PC-3 (cell line): ENCODE results near the gene DGKG. TPM values are rescaled to one million over a fixed set of nuclear protein-coding genes. Genes with fewer than 3 reads are reported as not detected.

Experiments used
- ATAC-seq: fragments of 200-7000 bp; cut with Tn5 transposase; 2 replicates; pipeline ENCODE4 v1.9.1; 2020; ENCODE audit warnings: mild to moderate bottlenecking, moderate library complexity
- BruUV-seq: library from RNA; stranded (reverse); fragments of 400-500 nt; replicated peaks from 2 replicates; lab custom pipeline; 2021; lab: Mats Ljungman, UMichigan
- CTCF ChIA-PET: fragments of 300-600 bp; sonication (Branson Sonifier 250); formaldehyde crosslinking; loops from one replicate; lab custom pipeline; 2022; ENCODE audit warnings: antibody characterized with exemption; lab: Charles Lee
- POLR2A ChIA-PET: fragments of 300-600 bp; sonication (Branson Sonifier 250); formaldehyde crosslinking; loops from one replicate; lab custom pipeline; 2022; ENCODE audit warnings: antibody characterized with exemption; ENCODE audit not compliant: unreplicated experiment; lab: Charles Lee
- DNase-seq: peaks from one replicate; pipeline ENCODE4 v3.0.0-alpha.2; 2015
- H2AFZ ChIP-seq: fragments of 300-600 bp; sonication (generic); 2 replicates; pipeline ENCODE4 v1.6.0; 2016; ENCODE audit warnings: antibody characterized with exemption, low read length
- H3F3A ChIP-seq: fragments of 300-600 bp; sonication (generic); one replicate; pipeline ENCODE4 v1.6.0; 2017; ENCODE audit warnings: antibody characterized with exemption, low read length, control low read depth, mild to moderate bottlenecking; ENCODE audit not compliant: unreplicated experiment
- H3K27ac ChIP-seq: fragments of 300-600 bp; sonication (generic); 2 replicates; pipeline ENCODE4 v1.5.1; 2016; ENCODE audit warnings: mild to moderate bottlenecking, low read length
- H3K27me3 ChIP-seq: fragments of 300-600 bp; sonication (generic); 2 replicates; pipeline ENCODE4 v1.6.1; 2016; ENCODE audit warnings: low read length, mixed read lengths
- H3K36me3 ChIP-seq: fragments of 300-600 bp; sonication (generic); 2 replicates; pipeline ENCODE4 v1.6.1; 2016; ENCODE audit warnings: low read depth, mixed run types, low read length, mixed read lengths
- H3K4me1 ChIP-seq: fragments of 300-600 bp; sonication (generic); 2 replicates; pipeline ENCODE4 v1.5.1; 2016; ENCODE audit warnings: low read length; ENCODE audit not compliant: insufficient read depth
- H3K4me2 ChIP-seq: fragments of 300-600 bp; sonication (generic); 2 replicates; pipeline ENCODE4 v1.6.0; 2016; ENCODE audit warnings: low read length
- H3K4me3 ChIP-seq: fragments of 300-600 bp; sonication (generic); 2 replicates; pipeline ENCODE4 v1.5.1; 2016; ENCODE audit warnings: mild to moderate bottlenecking, low read length, mixed read lengths
- H3K79me2 ChIP-seq: fragments of 300-600 bp; sonication (generic); 2 replicates; pipeline ENCODE4 v1.6.1; 2017; ENCODE audit warnings: low read length, mixed read lengths
- H3K9ac ChIP-seq: fragments of 300-600 bp; sonication (generic); 2 replicates; pipeline ENCODE4 v1.6.0; 2016; ENCODE audit warnings: mild to moderate bottlenecking, low read length
- H3K9me2 ChIP-seq: fragments of 300-600 bp; sonication (generic); replicated peaks from 2 replicates; pipeline ENCODE4 v1.6.1; 2016; ENCODE audit warnings: mixed run types, low read length, mixed read lengths
- H3K9me3 ChIP-seq: fragments of 300-600 bp; sonication (generic); 2 replicates; pipeline ENCODE4 v1.6.1; 2016; ENCODE audit warnings: low read length, mixed read lengths
- H4K20me1 ChIP-seq: fragments of 300-600 bp; sonication (generic); 2 replicates; pipeline ENCODE4 v1.6.1; 2016; ENCODE audit warnings: low read length, mixed read lengths
- EZH2 ChIP-seq: fragments of 300-600 bp; sonication (generic); IDR thresholded peaks from one replicate; pipeline ENCODE4 v1.6.1; 2017; ENCODE audit warnings: antibody characterized with exemption, mild to moderate bottlenecking, low read length; ENCODE audit not compliant: unreplicated experiment
- EZH2phosphoT487 ChIP-seq: fragments of 300-600 bp; sonication (generic); IDR thresholded peaks from 2 replicates; pipeline ENCODE4 v1.6.1; 2018; ENCODE audit warnings: mild to moderate bottlenecking, antibody characterized with exemption, low read length, borderline replicate concordance
- intact Hi-C: fragments of 100-400 bp; cut with micrococcal nuclease; formaldehyde crosslinking; loops from 2 replicates; pipeline ENCODE4 v1.9.0; 2023
- total RNA-seq: library from RNA; depleted of rRNA; stranded (reverse); fragments of >200 nt; gene quantifications from 2 replicates; pipeline ENCODE4 v1.2.3, GENCODE V29; 2014
- TF ChIP-seq, protein P1 (sequence below): fragments of 300-600 bp; sonication (generic); conservative IDR thresholded peaks from 2 replicates; pipeline ENCODE4 v1.5.1; 2017; ENCODE audit warnings: antibody characterized with exemption, low read depth, mild to moderate bottlenecking, low read length

The DGKG gene
- total RNA-seq, 1 experiment from 2014 or later: 2.7 TPM

DNA sequence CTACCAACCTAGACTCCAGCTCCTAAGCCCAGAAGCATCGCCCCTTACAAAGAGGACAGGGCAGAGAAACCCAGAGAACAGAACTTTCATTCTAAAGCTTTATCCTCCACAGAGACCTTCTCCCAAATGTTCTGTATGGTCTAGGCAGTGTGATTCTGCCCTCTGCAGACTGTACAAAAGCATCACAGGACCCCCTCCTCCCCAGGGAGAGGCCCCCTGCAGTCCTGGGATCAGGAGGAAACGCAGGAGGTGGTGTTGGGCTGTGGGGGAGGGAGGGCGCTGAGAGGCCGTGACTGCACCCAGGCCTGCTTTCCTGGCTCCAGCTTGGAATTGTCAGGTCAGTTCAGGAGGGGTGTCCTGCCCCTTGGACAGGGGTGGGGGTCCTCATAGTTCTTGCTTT lies 101.3 kb downstream of the DGKG start:
- Histone ChIP-seq H3K9ac (no peak overlapping the region), H3K4me3 (no peak overlapping the region), H3K9me3 (no peaks in the 10 kb centered on the region), H2AFZ (no peak overlapping the region), H3K4me2 (no peak overlapping the region), H3K79me2 (no peaks in the 10 kb centered on the region), H3F3A (no peaks in the 10 kb centered on the region), H3K36me3 (no peaks in the 10 kb centered on the region), H4K20me1 (no peaks in the 10 kb centered on the region), H3K9me2 (no peaks in the 10 kb centered on the region), H3K27me3 (no peaks in the 10 kb centered on the region), H3K4me1 (peaks cover 14% of the 10 kb centered on the region), H3K27ac (no peak overlapping the region)
- TF ChIP-seq EZH2: no peak
- TF ChIP-seq EZH2phosphoT487: no peak
- TF ChIP-seq, protein P1, sequence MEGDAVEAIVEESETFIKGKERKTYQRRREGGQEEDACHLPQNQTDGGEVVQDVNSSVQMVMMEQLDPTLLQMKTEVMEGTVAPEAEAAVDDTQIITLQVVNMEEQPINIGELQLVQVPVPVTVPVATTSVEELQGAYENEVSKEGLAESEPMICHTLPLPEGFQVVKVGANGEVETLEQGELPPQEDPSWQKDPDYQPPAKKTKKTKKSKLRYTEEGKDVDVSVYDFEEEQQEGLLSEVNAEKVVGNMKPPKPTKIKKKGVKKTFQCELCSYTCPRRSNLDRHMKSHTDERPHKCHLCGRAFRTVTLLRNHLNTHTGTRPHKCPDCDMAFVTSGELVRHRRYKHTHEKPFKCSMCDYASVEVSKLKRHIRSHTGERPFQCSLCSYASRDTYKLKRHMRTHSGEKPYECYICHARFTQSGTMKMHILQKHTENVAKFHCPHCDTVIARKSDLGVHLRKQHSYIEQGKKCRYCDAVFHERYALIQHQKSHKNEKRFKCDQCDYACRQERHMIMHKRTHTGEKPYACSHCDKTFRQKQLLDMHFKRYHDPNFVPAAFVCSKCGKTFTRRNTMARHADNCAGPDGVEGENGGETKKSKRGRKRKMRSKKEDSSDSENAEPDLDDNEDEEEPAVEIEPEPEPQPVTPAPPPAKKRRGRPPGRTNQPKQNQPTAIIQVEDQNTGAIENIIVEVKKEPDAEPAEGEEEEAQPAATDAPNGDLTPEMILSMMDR: no peak
- ATAC-seq (no peak), DNase-seq (no peak)
- POLR2A ChIA-PET: no interaction called here
- CTCF ChIA-PET: interaction anchor here (2.2 kb wide), 1 partner anchor 279 kb away, joined by 28 read pairs; no protein-coding TSS in a partner anchor
- no TSS peak for BruUV-seq
- intact Hi-C loops: no loop called here

- ATAC-seq: peak; percentile 100
- no peak overlapping the region for H3K27ac ChIP-seq
Measured at GRCh38 chr3:186259612-186260383, 102.2 kb downstream of the DGKG start.

More at GRCh38 chr3:186259612-186260383, 102.2 kb downstream of the DGKG start:
- no peak overlapping the region for H3K9ac ChIP-seq
- ChIA-PET CTCF (interaction anchor here (0.6 to 2.2 kb wide), 4 partner anchors 18 to 280 kb away, joined by 3 to 28 read pairs (median 4); no protein-coding TSS in a partner anchor), POLR2A (no interaction called here)
- no peaks in the 10 kb centered on the region for H3F3A ChIP-seq
- H3K4me2 ChIP-seq: peak overlapping the region; percentile 72
- intact Hi-C loops: loop anchor here (1.0 kb wide), 3 partner anchors 228 to 358 kb away; no protein-coding TSS in a partner anchor
- H3K36me3 ChIP-seq: no peaks in the 10 kb centered on the region
- peak; percentile 92 for DNase-seq
- H3K4me1 ChIP-seq: peaks cover 14% of the 10 kb centered on the region
- H4K20me1 ChIP-seq: no peaks in the 10 kb centered on the region
- no TSS peak for BruUV-seq
- H3K27me3 ChIP-seq: no peaks in the 10 kb centered on the region
- TF ChIP-seq EZH2phosphoT487: no peak
- no peak for TF ChIP-seq EZH2
- TF ChIP-seq, protein P1: peak; percentile 96
- no peaks in the 10 kb centered on the region for H3K79me2 ChIP-seq
- H3K9me3 ChIP-seq: no peaks in the 10 kb centered on the region
- peak overlapping the region; percentile 93 for H2AFZ ChIP-seq
- peak overlapping the region; percentile 50 for H3K4me3 ChIP-seq
- no peaks in the 10 kb centered on the region for H3K9me2 ChIP-seq
